Amygdala (tissue), 56 donors: ENCODE results near the gene NDUFB8.

Experiments used
- DNase-seq, 56 donors: peaks; one replicate each; lab custom pipeline; 2025; lab: John Stamatoyannopoulos, UW

Gene NDUFB8

GRCh38 chr10:100508691-100509150 is 20.9 kb downstream of the NDUFB8 start:
- no peak for DNase-seq

- DNase-seq = no peak
Observed at GRCh38 chr10:100508266-100508665, 21.4 kb downstream of the NDUFB8 start.

GRCh38 chr10:100507357-100507732 is 22.3 kb downstream of the NDUFB8 start:
- no peak for DNase-seq

- DNase-seq = no peak
Observed at GRCh38 chr10:100506596-100507356, 22.9 kb downstream of the NDUFB8 start.

GRCh38 chr10:100505164-100505563 is 24.5 kb downstream of the NDUFB8 start:
- no peak for DNase-seq

GRCh38 chr10:100504096-100504495 is 25.6 kb downstream of the NDUFB8 start:
- no peak for DNase-seq

- DNase-seq = no peak
Observed at GRCh38 chr10:100502926-100503494, 26.7 kb downstream of the NDUFB8 start.

- no peak for DNase-seq
Observed at GRCh38 chr10:100501423-100501822, 28.2 kb downstream of the NDUFB8 start.

GRCh38 chr10:100498059-100498458 is 31.6 kb downstream of the NDUFB8 start:
- DNase-seq = no peak

- no peak for DNase-seq
Observed at GRCh38 chr10:100496567-100496966, 33.1 kb downstream of the NDUFB8 start.

- DNase-seq = no peak
Observed at GRCh38 chr10:100490531-100490930, 39.1 kb downstream of the NDUFB8 start.

GRCh38 chr10:100489396-100489795 is 40.3 kb downstream of the NDUFB8 start:
- DNase-seq = no peak

- DNase-seq = no peak
Observed at GRCh38 chr10:100487529-100487928, 42.1 kb downstream of the NDUFB8 start.

GRCh38 chr10:100485801-100486495 is 43.7 kb downstream of the NDUFB8 start:
- no peak for DNase-seq

- DNase-seq = no peak
Observed at GRCh38 chr10:100485366-100485765, 44.3 kb downstream of the NDUFB8 start.

- DNase-seq = no peak
Observed at GRCh38 chr10:100483876-100484666, 45.6 kb downstream of the NDUFB8 start.

- DNase-seq = no peak
Observed at GRCh38 chr10:100482834-100483185, 46.9 kb downstream of the NDUFB8 start.

GRCh38 chr10:100482181-100482833 is 47.4 kb downstream of the NDUFB8 start:
- peak in 51 of 56 donors; percentile 2 to 74 (median 38) for DNase-seq

GRCh38 chr10:100481462-100482081 is 48.1 kb downstream of the NDUFB8 start:
- peak; percentile 12 to 94 (median 62) for DNase-seq

- no peak for DNase-seq
Observed at GRCh38 chr10:100480002-100480401, 49.7 kb downstream of the NDUFB8 start.
